HCT116 (cell line): ENCODE data around the gene RADIL. TPM values are rescaled to one million over a fixed set of nuclear protein-coding genes. Genes with fewer than 3 reads are reported as not detected.
"Not testable (repeated sequence)": the region's sequence is repeated elsewhere in the genome, so short reads cannot be mapped to it uniquely, and the experiment has no call there.

Source experiments
- ATAC-seq: fragments of 200-7000 bp; cut with Tn5 transposase; 2 replicates; pipeline ENCODE4 v1.9.1; 2020; ENCODE audit warnings: mild to moderate bottlenecking, moderate library complexity
- BruUV-seq: library from RNA; stranded (reverse); fragments of 400-500 nt; replicated peaks from 2 replicates; lab custom pipeline; 2021; lab: Mats Ljungman, UMichigan
- CTCF ChIA-PET: fragments of 300-600 bp; sonication (Branson Sonifier 250); formaldehyde crosslinking; loops from one replicate; lab custom pipeline; 2021; ENCODE audit warnings: antibody characterized with exemption; lab: Charles Lee
- POLR2A ChIA-PET: fragments of 300-600, 350-600 bp; sonication (Branson Sonifier 250); formaldehyde crosslinking; loops from one replicate; lab custom pipeline; 2021; ENCODE audit warnings: antibody characterized with exemption; lab: Charles Lee
- RAD21 ChIA-PET, 2 experiments: fragments of 300-600 bp; sonication (Branson Sonifier 250); formaldehyde crosslinking; loops; one replicate each; lab custom pipeline; 2023; ENCODE audit warnings: low total read pairs in 2 of 2; ENCODE audit not compliant: uncharacterized antibody in 2 of 2, unreplicated experiment in 2 of 2, low non-redundant PET in 1 of 2; lab: Charles Lee
- DNase-seq: peaks from one replicate; pipeline ENCODE4 v3.0.0-alpha.2; 2010; ENCODE audit warnings: low read depth, low spot score
- H2AFZ ChIP-seq: fragments of 200-600 bp; shearing (Covaris generic), sonication (generic); 2 replicates; pipeline ENCODE4 v1.6.1; 2017; ENCODE audit warnings: low read depth, mixed run types, mixed read lengths, antibody characterized with exemption, low read length; ENCODE audit not compliant: poor library complexity, severe bottlenecking
- H3K27ac ChIP-seq: 2 replicates; pipeline ENCODE4 v1.5.1; 2012; ENCODE audit warnings: low read depth, low read length
- H3K27me3 ChIP-seq: fragments of 200-600 bp; sonication (generic); 2 replicates; pipeline ENCODE4 v1.6.1; 2016; ENCODE audit warnings: mixed run types, low read length, mixed read lengths; ENCODE audit not compliant: insufficient read depth
- H3K36me3 ChIP-seq, 2 experiments: fragments of 200-500 bp in 1 of 2; fragments of 200-600 bp in 1 of 2; sonication (Bioruptor generic) in 1 of 2; sonication (generic) in 1 of 2; 2 replicates each; pipeline versions ENCODE4 v1.5.1 to v1.6.1; 2014 to 2016; ENCODE audit warnings: low read length in 2 of 2, inconsistent platforms in 1 of 2, mixed read lengths in 1 of 2, mixed run types in 1 of 2; ENCODE audit not compliant: insufficient read depth in 2 of 2, control insufficient read depth in 1 of 2
- H3K4me1 ChIP-seq, 2 experiments: fragments of 200-600 bp in 1 of 2; sonication (generic) in 1 of 2; 2 replicates each; pipeline versions ENCODE4 v1.5.1 to v1.6.1; 2012 to 2017; ENCODE audit warnings: low read length in 2 of 2, inconsistent platforms in 1 of 2, mild to moderate bottlenecking in 1 of 2, mixed read lengths in 1 of 2, mixed run types in 1 of 2, moderate library complexity in 1 of 2; ENCODE audit not compliant: insufficient read depth in 2 of 2, control insufficient read depth in 1 of 2
- H3K4me2 ChIP-seq: fragments of 200-600 bp; sonication (generic); 2 replicates; pipeline ENCODE4 v1.6.1; 2017; ENCODE audit warnings: mixed run types, low read length, mixed read lengths
- H3K4me3 ChIP-seq, 2 experiments: fragments of 200-600 bp in 1 of 2; sonication (generic) in 1 of 2; replicated peaks in 1 of 2; 2 replicates each; pipeline ENCODE4 v1.5.1; 2011 to 2016; ENCODE audit warnings: low read length in 2 of 2, control low read depth in 1 of 2, low read depth in 1 of 2, mild to moderate bottlenecking in 1 of 2, mixed read lengths in 1 of 2, mixed run types in 1 of 2
- H3K79me2 ChIP-seq: fragments of 200-600 bp; sonication (generic); 2 replicates; pipeline ENCODE4 v1.6.1; 2017; ENCODE audit warnings: mild to moderate bottlenecking, mixed run types, low read length, moderate library complexity, mixed read lengths; ENCODE audit not compliant: insufficient read depth
- H3K9ac ChIP-seq: fragments of 200-600 bp; sonication (generic); 2 replicates; pipeline ENCODE4 v1.6.1; 2016; ENCODE audit warnings: low read length, mixed read lengths
- H3K9me2 ChIP-seq: fragments of 200-600 bp; sonication (generic), shearing (Covaris generic); 2 replicates; pipeline ENCODE4 v1.6.1; 2017; ENCODE audit warnings: mixed run types, mild to moderate bottlenecking, moderate library complexity; ENCODE audit not compliant: insufficient read depth
- H3K9me3 ChIP-seq, 2 experiments: fragments of 200-500 bp in 1 of 2; fragments of 200-600 bp in 1 of 2; sonication (Bioruptor generic) in 1 of 2; sonication (generic) in 1 of 2; 2 replicates each; pipeline ENCODE4 v1.6.1; 2014 to 2017; ENCODE audit warnings: low read length in 2 of 2, mixed read lengths in 2 of 2, inconsistent platforms in 1 of 2, low read depth in 1 of 2, mild to moderate bottlenecking in 1 of 2, mixed run types in 1 of 2, moderate library complexity in 1 of 2; ENCODE audit not compliant: control insufficient read depth in 1 of 2, insufficient read depth in 1 of 2
- H4K20me1 ChIP-seq: fragments of 200-600 bp; sonication (generic), shearing (Covaris generic); 2 replicates; pipeline ENCODE4 v1.6.1; 2017; ENCODE audit warnings: mixed run types, mild to moderate bottlenecking, moderate library complexity; ENCODE audit not compliant: insufficient read depth
- ATF3 ChIP-seq: IDR thresholded peaks from 2 replicates; pipeline ENCODE4 v1.6.1; 2012
- EZH2phosphoT487 ChIP-seq: fragments of 200-600 bp; IDR thresholded peaks from 2 replicates; pipeline ENCODE4 v1.6.1; 2018; ENCODE audit warnings: antibody characterized with exemption, borderline replicate concordance
- REST ChIP-seq: IDR thresholded peaks from 2 replicates; pipeline ENCODE4 v1.6.1; 2012; ENCODE audit warnings: low read depth
- SP1 ChIP-seq: IDR thresholded peaks from 2 replicates; pipeline ENCODE4 v1.6.1; 2012; ENCODE audit warnings: low read depth
- intact Hi-C: fragments of 100-400 bp; cut with micrococcal nuclease; formaldehyde crosslinking; loops from 2 replicates; pipeline ENCODE4 v1.10.0; 2022
- total RNA-seq: library from RNA; stranded (reverse); gene quantifications from one replicate; pipeline ENCODE4 v1.2.1, GENCODE V29; 2021; ENCODE audit not compliant: unreplicated experiment

Gene RADIL
- total RNA-seq, 1 experiment from 2014 or later = 5.3 TPM

GRCh38 chr7:4893929-4894475 is 10.5 kb upstream of the RADIL start (continued):
- TF ChIP-seq ATF3 = no peak
- TF ChIP-seq SP1 = no peak
- TF ChIP-seq REST = no peak
- TF ChIP-seq EZH2phosphoT487 = no peak
- TF ChIP-seq, all 23 proteins: peak for 0

DNA sequence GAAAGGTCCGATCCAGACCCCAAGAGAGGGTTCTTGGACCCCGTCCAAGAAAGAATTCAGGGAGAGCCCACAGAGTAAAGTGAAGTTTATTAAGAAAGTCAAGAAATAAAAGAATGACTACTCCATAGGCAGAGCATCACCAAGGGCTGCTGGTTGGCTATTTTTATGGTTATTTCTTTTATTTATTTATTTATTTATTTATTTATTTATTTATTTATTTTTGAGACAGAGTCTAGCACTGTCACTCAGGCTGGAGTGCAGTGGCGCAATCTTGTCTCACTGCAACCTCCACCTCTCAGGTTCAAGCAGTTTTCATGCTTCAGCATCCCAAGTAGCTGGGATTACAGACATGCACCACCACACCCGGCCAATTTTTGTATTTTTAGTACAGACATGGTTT is 9.7 kb upstream of the RADIL start:
- H4K20me1 ChIP-seq, H3K27me3 ChIP-seq, intact Hi-C loops, H3K36me3 ChIP-seq, ATAC-seq, H3K9me2 ChIP-seq, POLR2A ChIA-PET, H3K4me1 ChIP-seq, H3K27ac ChIP-seq, BruUV-seq, H3K79me2 ChIP-seq, DNase-seq, RAD21 ChIA-PET, H3K9ac ChIP-seq, H3K4me3 ChIP-seq, H2AFZ ChIP-seq, H3K4me2 ChIP-seq, H3K9me3 ChIP-seq: not testable (repeated sequence)
- CTCF ChIA-PET = interaction anchor here (1.7 kb wide), 1 partner anchor 10 kb away, joined by 7 read pairs; the partner anchor contains the start of gene RADIL

GRCh38 chr7:4891522-4891921 is 8.0 kb upstream of the RADIL start:
- H3K4me2 ChIP-seq, H3K27me3 ChIP-seq, H4K20me1 ChIP-seq, POLR2A ChIA-PET, H3K79me2 ChIP-seq, H3K4me1 ChIP-seq, RAD21 ChIA-PET, H3K9me2 ChIP-seq, BruUV-seq, H3K9me3 ChIP-seq, CTCF ChIA-PET, H2AFZ ChIP-seq, intact Hi-C loops, DNase-seq, ATAC-seq, H3K9ac ChIP-seq, H3K36me3 ChIP-seq, H3K27ac ChIP-seq, H3K4me3 ChIP-seq: not testable (repeated sequence)
